SK-N-SH treated with all-trans-retinoic acid at 6 μM for 48 hours (cell line): Measurements from ENCODE around the gene GNL1.

Experiments used
- ARNTL ChIP-seq: fragments of 450-650 bp; formaldehyde crosslinking; IDR thresholded peaks from 2 replicates; pipeline ENCODE4 v1.5.0; 2020; ENCODE audit warnings: low read depth, mild to moderate bottlenecking, moderate library complexity, borderline replicate concordance
- CREB5 ChIP-seq: fragments of 250-450 bp; sonication (Bioruptor Pico); IDR thresholded peaks from 2 replicates; pipeline ENCODE4 v1.5.1; 2020; ENCODE audit warnings: low read depth, mild to moderate bottlenecking, moderate library complexity
- CSDC2 ChIP-seq: fragments of 250-450 bp; sonication (Bioruptor Pico); IDR thresholded peaks from 2 replicates; pipeline ENCODE4 v1.5.0; 2020; ENCODE audit warnings: mild to moderate bottlenecking, moderate library complexity
- ESRRG ChIP-seq: fragments of 250-450 bp; sonication (Bioruptor Pico); IDR thresholded peaks from 2 replicates; pipeline ENCODE4 v1.6.1; 2021; ENCODE audit warnings: mild to moderate bottlenecking
- PATZ1 ChIP-seq: fragments of 250-450 bp; sonication (Bioruptor Pico); IDR thresholded peaks from 2 replicates; pipeline ENCODE4 v1.8.0; 2020; ENCODE audit warnings: mild to moderate bottlenecking, moderate library complexity, borderline replicate concordance
- SNAI2 ChIP-seq: fragments of 250-450 bp; sonication (Bioruptor Pico); IDR thresholded peaks from 2 replicates; pipeline ENCODE4 v1.5.0; 2020; ENCODE audit warnings: mild to moderate bottlenecking, moderate library complexity
- TCF4 ChIP-seq: fragments of 250-450 bp; sonication (Bioruptor Pico); IDR thresholded peaks from 2 replicates; pipeline ENCODE4 v1.8.0; 2021; ENCODE audit warnings: mild to moderate bottlenecking, moderate library complexity, borderline replicate concordance
- TOX ChIP-seq: fragments of 250-450 bp; sonication (Bioruptor Pico); IDR thresholded peaks from 2 replicates; pipeline ENCODE4 v1.8.0; 2021; ENCODE audit warnings: mild to moderate bottlenecking, moderate library complexity, borderline replicate concordance
- TSHZ2 ChIP-seq: fragments of 250-450 bp; sonication (Bioruptor Pico); IDR thresholded peaks from 2 replicates; pipeline ENCODE4 v1.5.0; 2020; ENCODE audit warnings: mild to moderate bottlenecking, moderate library complexity
- ZNF8 ChIP-seq: fragments of 450-650 bp; formaldehyde crosslinking; IDR thresholded peaks from 2 replicates; pipeline ENCODE4 v1.5.0; 2020; ENCODE audit warnings: mild to moderate bottlenecking, moderate library complexity

GRCh38 chr6:30493643-30494250 is 62.5 kb downstream of the GNL1 start:
- no peak for TF ChIP-seq TCF4 (CRISPR knock-in tag)
- TF ChIP-seq PATZ1, result no peak
- no peak for TF ChIP-seq ZNF8 (CRISPR knock-in tag)
- TF ChIP-seq CREB5 (CRISPR knock-in tag), result no peak
- no peak for TF ChIP-seq ARNTL (CRISPR knock-in tag)
- no peak for TF ChIP-seq SNAI2
- TF ChIP-seq ESRRG (CRISPR knock-in tag), result no peak
- no peak for TF ChIP-seq CSDC2 (CRISPR knock-in tag)
- TF ChIP-seq TSHZ2 (CRISPR knock-in tag), result no peak
- TF ChIP-seq TOX (CRISPR knock-in tag), result no peak
